Cardiac fibroblast (primary cell): ENCODE data around the gene GLUD1.
"Not testable (repeated sequence)": the region's sequence is repeated elsewhere in the genome, so short reads cannot be mapped to it uniquely, and the experiment has no call there.

Source experiments
- DNase-seq, 2 donors: peaks; one replicate each; pipeline versions ENCODE4 v3.0.0 to v3.0.0-alpha.2; 2010; ENCODE audit warnings: low read depth in 2 of 2
- H3K4me3 ChIP-seq, 2 donors: replicated peaks in 1 of 2; 1 replicate in 1 of 2; 2 replicates in 1 of 2; pipeline ENCODE4 v1.5.1; 2011; ENCODE audit warnings: low read depth in 2 of 2, low read length in 2 of 2, mild to moderate bottlenecking in 2 of 2, moderate library complexity in 1 of 2
- CTCF ChIP-seq: IDR thresholded peaks from one replicate; pipeline ENCODE4 v1.5.1; 2011; ENCODE audit warnings: low read depth, mild to moderate bottlenecking, low read length, inconsistent platforms

GLUD1 gene

GRCh38 chr10:87079106-87079836 is 15.4 kb downstream of the GLUD1 start:
- peak in 1 of 2 donors; percentile 38 for DNase-seq
- no peak for TF ChIP-seq CTCF
- H3K4me3 ChIP-seq = no peak overlapping the region

GRCh38 chr10:87076421-87076820 is 18.2 kb downstream of the GLUD1 start:
- DNase-seq, H3K4me3 ChIP-seq: not testable (repeated sequence)

GRCh38 chr10:87072449-87072848 is 22.2 kb downstream of the GLUD1 start:
- TF ChIP-seq CTCF = no peak
- no peak overlapping the region for H3K4me3 ChIP-seq
- no peak for DNase-seq

- DNase-seq = no peak
- H3K4me3 ChIP-seq = no peak overlapping the region
- no peak for TF ChIP-seq CTCF
Measured at GRCh38 chr10:87068281-87068680, 26.4 kb downstream of the GLUD1 start.

- TF ChIP-seq CTCF = no peak
- no peak for DNase-seq
- H3K4me3 ChIP-seq = no peak overlapping the region
Measured at GRCh38 chr10:87066865-87067264, 27.8 kb downstream of the GLUD1 start.

- no peak overlapping the region for H3K4me3 ChIP-seq
- no peak for DNase-seq
- no peak for TF ChIP-seq CTCF
Measured at GRCh38 chr10:87066178-87066577, 28.5 kb downstream of the GLUD1 start.

GRCh38 chr10:87064651-87065050 is 30.0 kb downstream of the GLUD1 start:
- no peak for TF ChIP-seq CTCF
- no peak overlapping the region for H3K4me3 ChIP-seq
- no peak for DNase-seq
